HuH-7 (cell line): ENCODE measurements around the gene PRR19.

Experiments used
- DNase-seq: peaks from one replicate; pipeline ENCODE4 v3.0.0; 2011; ENCODE audit warnings: low spot score

PRR19 gene

DNA sequence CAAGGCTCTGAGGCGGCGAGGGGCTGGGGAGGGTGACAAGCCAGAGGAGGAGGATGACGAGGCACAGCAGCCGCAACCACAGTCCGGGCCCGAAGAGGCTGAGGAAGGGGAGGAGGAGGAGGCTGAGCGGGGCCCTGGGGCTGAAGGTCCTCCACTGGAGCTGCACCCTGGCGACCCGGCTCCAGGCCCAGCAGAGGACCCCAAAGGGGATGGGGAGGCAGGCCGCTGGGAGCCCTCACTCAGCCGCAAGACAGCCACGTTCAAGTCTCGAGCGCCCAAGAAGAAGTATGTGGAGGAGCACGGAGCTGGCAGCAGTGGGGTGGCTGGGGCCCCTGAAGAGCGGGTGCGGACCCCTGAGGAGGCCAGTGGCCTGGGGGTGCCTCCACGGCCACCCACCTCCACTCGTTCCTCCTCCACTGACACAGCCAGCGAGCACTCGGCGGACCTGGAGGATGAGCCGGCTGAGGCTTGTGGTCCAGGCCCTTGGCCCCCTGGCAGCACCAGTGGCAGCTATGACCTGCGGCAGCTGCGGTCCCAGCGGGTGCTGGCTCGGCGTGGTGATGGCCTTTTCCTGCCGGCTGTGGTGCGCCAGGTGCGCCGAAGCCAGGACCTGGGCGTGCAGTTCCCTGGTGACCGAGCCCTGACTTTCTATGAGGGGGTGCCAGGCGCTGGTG is 29.9 kb upstream of the PRR19 start:
- no peak for DNase-seq

DNA sequence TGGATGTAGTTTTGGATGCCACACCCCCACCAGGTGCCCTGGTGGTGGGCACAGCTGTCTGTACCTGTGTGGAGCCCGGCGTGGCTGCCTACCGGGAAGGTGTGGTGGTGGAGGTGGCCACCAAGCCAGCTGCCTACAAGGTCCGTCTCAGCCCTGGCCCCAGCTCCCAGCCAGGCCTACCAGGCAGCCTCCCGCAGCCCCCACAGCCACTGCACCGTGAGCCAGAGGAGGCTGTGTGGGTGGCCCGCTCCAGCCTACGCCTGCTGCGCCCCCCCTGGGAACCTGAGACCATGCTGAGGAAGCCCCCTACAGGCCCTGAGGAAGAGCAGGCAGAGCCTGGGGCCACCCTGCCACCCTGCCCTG is 29.4 kb upstream of the PRR19 start:
- DNase-seq: no peak

DNA sequence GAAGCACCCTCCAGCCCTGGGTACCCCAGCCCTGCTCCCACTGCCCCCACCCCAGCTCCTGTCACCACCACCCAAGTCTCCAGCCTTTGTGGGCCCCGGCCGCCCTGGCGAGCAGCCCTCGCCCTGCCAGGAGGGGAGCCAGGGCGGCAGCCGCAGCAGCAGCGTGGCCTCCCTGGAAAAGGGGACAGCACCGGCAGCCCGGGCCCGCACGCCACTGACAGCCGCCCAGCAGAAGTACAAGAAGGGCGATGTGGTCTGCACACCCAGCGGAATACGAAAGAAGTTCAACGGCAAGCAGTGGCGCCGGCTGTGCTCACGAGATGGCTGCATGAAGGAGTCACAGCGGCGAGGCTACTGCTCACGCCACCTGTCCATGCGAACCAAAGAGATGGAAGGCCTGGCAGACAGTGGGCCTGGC is 28.9 kb upstream of the PRR19 start:
- DNase-seq: no peak

DNA sequence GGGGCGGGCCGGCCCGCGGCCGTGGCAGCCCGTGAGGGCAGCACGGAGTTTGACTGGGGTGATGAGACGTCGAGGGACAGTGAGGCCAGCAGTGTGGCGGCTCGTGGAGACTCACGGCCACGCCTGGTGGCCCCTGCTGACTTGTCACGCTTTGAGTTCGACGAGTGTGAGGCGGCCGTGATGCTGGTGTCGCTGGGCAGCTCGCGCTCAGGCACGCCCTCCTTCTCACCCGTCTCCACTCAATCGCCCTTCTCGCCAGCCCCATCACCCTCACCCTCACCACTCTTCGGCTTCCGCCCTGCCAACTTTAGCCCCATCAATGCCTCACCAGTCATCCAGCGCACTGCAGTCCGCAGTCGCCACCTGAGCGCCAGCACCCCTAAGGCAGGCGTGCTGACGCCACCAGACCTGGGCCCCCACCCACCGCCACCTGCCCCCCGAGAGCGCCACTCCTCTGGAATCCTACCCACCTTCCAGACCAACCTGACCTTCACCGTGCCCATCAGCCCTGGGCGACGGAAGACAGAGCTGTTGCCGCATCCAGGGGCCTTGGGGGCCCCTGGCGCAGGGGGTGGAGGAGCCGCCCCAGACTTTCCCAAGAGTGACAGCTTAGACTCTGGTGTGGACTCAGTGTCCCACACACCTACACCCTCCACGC is 28.4 kb upstream of the PRR19 start:
- no peak for DNase-seq

DNA sequence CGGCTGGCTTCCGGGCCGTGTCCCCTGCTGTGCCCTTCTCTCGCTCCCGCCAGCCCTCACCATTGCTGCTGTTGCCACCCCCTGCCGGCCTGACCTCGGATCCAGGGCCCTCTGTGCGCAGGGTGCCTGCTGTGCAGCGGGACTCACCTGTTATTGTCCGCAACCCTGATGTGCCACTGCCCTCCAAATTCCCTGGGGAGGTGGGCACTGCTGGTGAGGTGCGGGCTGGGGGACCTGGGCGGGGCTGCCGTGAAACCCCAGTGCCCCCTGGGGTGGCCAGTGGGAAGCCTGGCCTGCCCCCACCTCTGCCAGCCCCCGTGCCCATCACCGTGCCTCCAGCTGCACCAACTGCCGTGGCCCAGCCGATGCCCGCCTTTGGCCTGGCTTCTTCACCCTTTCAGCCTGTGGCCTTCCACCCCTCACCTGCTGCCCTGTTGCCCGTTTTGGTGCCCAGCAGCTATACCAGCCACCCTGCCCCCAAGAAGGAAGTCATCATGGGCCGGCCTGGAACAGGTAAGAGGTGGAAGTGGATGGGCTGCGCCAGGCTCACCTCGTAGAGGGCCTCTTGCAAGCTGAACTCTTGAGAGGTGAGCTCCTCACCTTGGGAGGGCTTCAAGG is 27.8 kb upstream of the PRR19 start:
- DNase-seq: no peak

DNA sequence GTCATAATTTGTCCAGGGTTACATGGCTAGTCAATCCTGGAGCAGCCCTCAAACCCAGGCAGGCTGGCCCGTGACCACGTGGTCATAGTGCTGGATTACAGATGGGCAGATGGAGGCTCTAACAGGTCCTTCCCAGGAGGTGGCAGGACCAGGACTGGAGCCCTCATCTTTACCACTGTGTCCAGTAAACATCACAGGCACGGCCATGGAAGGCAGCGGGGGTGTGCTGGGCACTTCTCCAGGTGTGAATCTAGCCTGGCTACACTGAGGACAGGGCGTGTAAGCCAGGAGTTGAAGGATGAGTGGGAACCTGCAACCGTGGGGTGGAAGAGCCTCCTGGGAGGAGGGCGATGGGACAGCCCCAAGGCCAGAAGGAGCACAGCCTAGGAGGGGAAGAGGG is 26.8 kb upstream of the PRR19 start:
- no peak for DNase-seq

DNA sequence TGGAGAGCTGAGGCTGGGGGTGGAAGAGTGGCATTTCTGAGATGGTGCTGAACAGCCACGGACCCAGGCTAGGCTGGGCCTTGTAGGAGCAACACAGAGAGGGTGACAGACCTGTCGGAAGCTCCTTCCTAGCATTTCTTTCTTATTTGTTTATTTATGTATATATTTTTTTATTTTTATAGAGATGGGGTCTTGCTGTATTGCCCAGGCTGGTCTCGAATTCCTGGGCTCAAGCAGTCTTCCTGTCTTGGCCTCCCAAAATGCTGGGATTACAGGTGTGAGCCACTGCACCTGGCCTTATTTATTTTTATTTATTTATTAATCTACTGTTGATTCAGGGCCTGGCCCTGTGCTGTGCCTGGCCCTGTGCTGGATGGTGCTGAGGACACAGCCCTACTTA is 26.4 kb upstream of the PRR19 start:
- no peak for DNase-seq

- DNase-seq: no peak
Observed at GRCh38 chr19:42276284-42276683, 25.6 kb upstream of the PRR19 start.

GRCh38 chr19:42276821-42277220 is 25.1 kb upstream of the PRR19 start:
- no peak for DNase-seq

- DNase-seq: no peak
Observed at GRCh38 chr19:42277821-42278451, 24.0 kb upstream of the PRR19 start.

GRCh38 chr19:42278452-42279154 is 23.3 kb upstream of the PRR19 start:
- DNase-seq: no peak

- no peak for DNase-seq
Observed at GRCh38 chr19:42279155-42279901, 22.6 kb upstream of the PRR19 start.

- DNase-seq: peak; percentile 100
Observed at GRCh38 chr19:42279902-42280814, 21.8 kb upstream of the PRR19 start.

DNA sequence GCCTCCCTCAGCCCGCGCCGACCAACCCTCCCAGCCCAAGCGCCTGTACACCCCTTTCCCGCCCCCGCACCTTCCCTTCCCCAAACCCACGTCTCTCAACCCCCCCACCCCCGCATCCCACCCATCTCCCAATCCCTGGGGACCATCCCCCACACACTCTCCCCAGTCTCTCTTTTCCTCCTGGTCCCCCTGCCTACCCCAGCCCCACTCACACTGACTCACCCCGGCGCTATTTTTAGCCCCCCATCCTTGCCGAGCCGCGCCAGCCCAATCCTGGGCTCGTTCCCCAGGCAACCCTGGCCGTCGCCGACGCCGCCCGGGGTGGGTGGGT is 21.2 kb upstream of the PRR19 start:
- no peak for DNase-seq

- DNase-seq: no peak
Observed at GRCh38 chr19:42281146-42281826, 20.6 kb upstream of the PRR19 start.

DNA sequence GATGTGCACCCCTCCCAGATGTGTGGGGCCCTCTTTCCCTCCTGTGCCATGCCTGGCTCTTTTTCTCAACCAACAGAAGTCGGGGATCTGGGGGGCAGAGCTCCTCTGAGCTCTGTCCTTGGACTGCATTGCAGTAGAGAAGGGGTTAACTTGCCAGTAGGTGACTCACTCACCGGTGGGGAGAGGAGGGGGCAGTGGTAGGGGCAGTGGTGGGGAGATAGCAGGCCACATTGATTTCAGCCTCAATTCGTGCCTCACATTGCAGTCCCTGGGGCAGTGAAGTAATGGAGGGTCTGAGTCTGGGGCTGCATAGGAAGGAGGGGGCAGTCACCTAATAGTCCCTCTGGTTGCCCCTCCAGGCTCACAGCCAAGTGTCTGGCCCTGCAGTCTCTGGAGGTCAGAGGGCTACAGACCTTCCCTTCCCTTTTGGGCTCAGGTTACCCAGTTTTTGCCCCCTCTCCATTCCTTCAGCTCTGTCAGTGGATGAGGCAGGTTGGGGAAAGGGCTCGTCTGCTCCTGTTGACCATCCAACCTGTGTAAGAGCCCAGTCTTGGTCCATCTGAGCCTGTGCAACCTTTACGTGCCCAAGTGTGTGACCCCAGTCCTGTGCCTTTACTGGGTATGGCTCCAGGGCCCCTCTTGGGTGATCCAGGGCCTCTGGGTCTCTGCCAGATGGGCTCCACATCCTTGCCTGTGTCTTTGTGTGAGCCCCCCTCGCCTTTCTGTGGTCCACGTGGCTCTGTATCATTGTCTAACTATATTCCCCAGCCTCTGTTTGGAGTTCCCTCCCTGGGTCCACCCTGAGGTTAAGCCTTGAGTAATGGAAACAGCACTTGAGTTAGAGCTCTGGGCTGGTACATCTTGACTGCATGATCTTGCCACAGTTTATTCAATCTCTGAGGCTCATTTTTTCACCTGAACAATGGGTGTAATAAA is 19.8 kb upstream of the PRR19 start:
- no peak for DNase-seq

DNA sequence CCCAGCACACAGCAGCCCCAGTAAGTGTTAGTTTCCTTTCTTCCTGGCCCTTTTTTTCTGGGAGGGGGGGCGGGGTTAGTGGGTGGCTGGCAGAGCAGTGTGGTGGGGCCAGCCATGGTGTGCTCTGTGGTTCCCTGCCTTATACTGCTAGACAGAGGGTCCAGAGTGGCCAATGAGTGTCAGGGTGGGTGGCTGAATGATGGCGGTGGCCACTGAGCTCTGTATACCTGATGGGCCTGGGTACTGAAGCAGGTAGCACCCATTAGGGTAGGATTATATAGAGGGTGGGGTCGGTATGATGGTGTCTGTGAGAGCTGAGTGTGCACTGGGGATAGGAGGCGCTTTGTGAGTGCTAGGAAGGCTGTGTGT is 19.1 kb upstream of the PRR19 start:
- DNase-seq: no peak

DNA sequence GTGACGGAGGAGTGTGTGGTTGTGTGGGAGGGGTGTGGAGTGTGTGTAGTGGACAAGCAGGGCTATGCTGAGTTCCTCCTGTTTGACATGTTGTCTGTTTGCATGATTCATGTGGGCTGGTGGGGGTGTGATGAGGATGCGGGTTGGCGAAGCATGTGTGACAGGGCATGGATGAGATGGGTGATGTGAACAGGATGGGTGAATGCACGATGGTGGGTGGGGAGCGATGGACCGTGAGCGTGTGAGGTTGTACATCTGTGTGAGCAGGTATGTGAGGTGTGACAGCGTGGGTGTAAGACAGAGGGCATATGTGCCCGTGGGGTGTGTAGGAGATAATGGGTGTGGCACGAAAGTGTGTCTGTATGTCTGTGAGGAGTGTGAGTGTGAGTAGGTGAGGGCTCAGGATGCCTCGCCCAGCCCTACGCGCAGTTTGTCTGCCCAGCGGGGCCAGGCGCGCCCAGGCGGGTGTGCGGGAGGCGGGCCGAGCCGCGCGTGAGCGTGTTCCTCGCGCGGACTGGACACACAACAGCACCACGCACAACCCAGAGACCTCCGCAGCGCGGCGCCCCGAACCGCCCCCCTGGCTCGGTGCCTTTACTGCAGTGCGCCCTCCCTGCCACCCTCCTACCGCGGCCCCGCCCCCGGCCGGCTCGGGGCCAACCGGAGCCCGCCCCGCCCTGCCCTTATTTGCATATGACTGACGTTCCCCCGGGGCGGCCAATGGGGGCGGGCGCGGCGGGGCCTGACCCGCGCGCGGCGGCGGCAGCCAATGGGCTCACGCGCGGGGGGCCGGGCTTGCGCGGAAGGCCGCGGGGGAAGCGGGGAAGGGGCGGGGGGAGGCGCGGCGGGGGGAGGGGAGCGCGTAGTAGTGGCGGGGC is 18.5 kb upstream of the PRR19 start:
- peak; percentile 99 for DNase-seq
